Lower lobe of right lung (tissue), 2 donors: Measurements from ENCODE around the gene GPX7. TPM values are rescaled to one million over a fixed set of nuclear protein-coding genes. Genes with fewer than 3 reads are reported as not detected.

Experiments used
- ATAC-seq, 2 donors: fragments of 200-7000 bp; cut with Tn5 transposase; one replicate each; pipeline ENCODE4 v1.9.1; 2020 to 2022; ENCODE audit warnings: mild to moderate bottlenecking in 2 of 2, moderate library complexity in 2 of 2
- DNase-seq: peaks from one replicate; pipeline ENCODE4 v3.0.0-alpha.2; 2020
- H3K27ac ChIP-seq: fragments of 200-600 bp; one replicate; pipeline ENCODE4 v1.8.0; 2022
- H3K27me3 ChIP-seq: fragments of 200-600 bp; one replicate; pipeline ENCODE4 v1.8.0; 2022; ENCODE audit warnings: low read depth
- H3K36me3 ChIP-seq: fragments of 200-600 bp; one replicate; pipeline ENCODE4 v1.8.0; 2022; ENCODE audit warnings: mild to moderate bottlenecking
- H3K4me1 ChIP-seq: fragments of 200-600 bp; one replicate; pipeline ENCODE4 v1.8.0; 2022
- H3K4me3 ChIP-seq: fragments of 200-600 bp; one replicate; pipeline ENCODE4 v1.8.0; 2022; ENCODE audit warnings: mild to moderate bottlenecking
- H3K9me3 ChIP-seq: fragments of 200-600 bp; one replicate; pipeline ENCODE4 v1.8.0; 2022
- CTCF ChIP-seq: fragments of 200-600 bp; IDR thresholded peaks from one replicate; pipeline ENCODE4 v1.8.0; 2022; ENCODE audit warnings: antibody characterized with exemption, mild to moderate bottlenecking
- intact Hi-C: fragments of 100-400 bp; cut with DNase I; formaldehyde crosslinking; loops from one replicate; pipeline ENCODE4 v1.11.0; 2022
- total RNA-seq: library from RNA; stranded (reverse); fragmentation: NEBNext Ultra II Directional; extraction: Animal tissue kit (Norgen Biotek cat#: 25700); gene quantifications from one replicate; pipeline ENCODE4 v1.2.1, GENCODE V29; 2021
- donor health status: DM: no; HTN: yes; CAD: no; lungs with severe emphysema.

Gene GPX7
- total RNA-seq, 1 donor from 2014 or later = 4.3 TPM

DNA sequence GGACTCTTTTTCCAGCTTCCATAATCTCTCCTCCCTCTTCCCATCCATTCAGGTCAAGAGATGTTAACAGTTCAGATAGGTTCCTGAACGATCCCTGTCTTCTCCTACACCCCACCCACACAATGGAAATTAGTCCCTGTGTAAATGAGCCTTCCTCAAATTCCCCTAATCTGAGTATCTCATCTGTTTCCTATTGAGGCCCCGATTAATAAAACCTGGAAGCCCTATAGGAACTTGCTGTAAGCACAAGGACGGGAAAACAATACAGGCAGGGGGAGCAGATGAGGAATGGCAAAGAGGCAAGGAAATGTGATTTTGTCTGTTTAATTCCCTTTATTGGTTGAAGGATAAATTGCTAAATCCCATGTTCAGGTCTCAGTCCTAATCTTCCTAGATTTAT lies 7.1 kb upstream of the GPX7 start:
- H3K27ac ChIP-seq = no peak overlapping the region
- H3K27me3 ChIP-seq = no peaks in the 10 kb centered on the region
- no peaks in the 10 kb centered on the region for H3K4me1 ChIP-seq
- DNase-seq = no peak
- H3K9me3 ChIP-seq = no peaks in the 10 kb centered on the region
- H3K36me3 ChIP-seq = no peaks in the 10 kb centered on the region
- no peak for ATAC-seq
- TF ChIP-seq CTCF = no peak
- no peak overlapping the region for H3K4me3 ChIP-seq
- intact Hi-C loops = no loop called here

- H3K36me3 ChIP-seq = no peaks in the 10 kb centered on the region
- ATAC-seq (no peak), DNase-seq (no peak)
- H3K4me1 ChIP-seq = peaks cover 9% of the 10 kb centered on the region
- H3K27me3 ChIP-seq = no peaks in the 10 kb centered on the region
- no peaks in the 10 kb centered on the region for H3K9me3 ChIP-seq
- H3K4me3 ChIP-seq = no peak overlapping the region
- TF ChIP-seq CTCF = no peak
- no peak overlapping the region for H3K27ac ChIP-seq
- intact Hi-C loops = no loop called here
Observed at GRCh38 chr1:52597912-52598311, 4.3 kb upstream of the GPX7 start.

DNA sequence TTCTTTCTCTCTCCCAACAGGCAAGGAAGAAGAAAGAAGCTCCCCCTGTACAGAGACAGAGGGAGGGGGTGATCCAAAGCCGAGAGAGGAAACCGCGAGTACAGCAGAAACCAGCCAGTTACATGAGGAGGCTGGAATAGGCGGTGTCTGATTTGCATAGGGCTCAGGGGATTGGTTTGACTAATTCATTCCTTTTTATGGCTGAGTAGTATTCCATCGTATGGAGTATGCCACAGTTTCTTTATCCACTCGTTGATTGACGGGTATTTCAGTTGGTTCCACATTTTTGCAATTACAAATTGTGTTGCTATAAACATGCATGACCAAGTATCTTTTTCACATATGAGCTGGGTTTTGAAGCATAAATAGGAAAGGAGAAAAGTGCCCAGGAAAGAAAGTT lies 3.4 kb upstream of the GPX7 start:
- Histone ChIP-seq H3K4me1 (peaks cover 17% of the 10 kb centered on the region), H3K4me3 (no peak overlapping the region), H3K9me3 (no peaks in the 10 kb centered on the region), H3K27me3 (no peaks in the 10 kb centered on the region), H3K36me3 (no peaks in the 10 kb centered on the region), H3K27ac (no peak overlapping the region)
- no peak for ATAC-seq
- intact Hi-C loops = no loop called here
- no peak for DNase-seq
- TF ChIP-seq CTCF = no peak

- H3K9me3 ChIP-seq = no peaks in the 10 kb centered on the region
- intact Hi-C loops = no loop called here
- DNase-seq (no peak), ATAC-seq (no peak)
- H3K4me1 ChIP-seq = peaks cover 22% of the 10 kb centered on the region
- no peaks in the 10 kb centered on the region for H3K36me3 ChIP-seq
- H3K27me3 ChIP-seq = no peaks in the 10 kb centered on the region
- H3K4me3 ChIP-seq = no peak overlapping the region
- no peak overlapping the region for H3K27ac ChIP-seq
- TF ChIP-seq CTCF = no peak
Observed at GRCh38 chr1:52599236-52599635, 2.9 kb upstream of the GPX7 start.

- no peak for TF ChIP-seq CTCF
- H3K36me3 ChIP-seq = no peaks in the 10 kb centered on the region
- no peaks in the 10 kb centered on the region for H3K9me3 ChIP-seq
- no peak overlapping the region for H3K4me3 ChIP-seq
- no peak overlapping the region for H3K27ac ChIP-seq
- ATAC-seq (no peak), DNase-seq (no peak)
- intact Hi-C loops = no loop called here
- H3K4me1 ChIP-seq = peaks cover 24% of the 10 kb centered on the region
- no peaks in the 10 kb centered on the region for H3K27me3 ChIP-seq
Observed at GRCh38 chr1:52600533-52601179, 1.5 kb upstream of the GPX7 start.
